HepG2 (cell line): ENCODE data around the gene ULBP2. TPM values are rescaled to one million over a fixed set of nuclear protein-coding genes. Genes with fewer than 3 reads are reported as not detected.

Experiments used
- ATAC-seq: fragments of 200-7000 bp; cut with Tn5 transposase; 3 replicates; pipeline ENCODE4 v1.9.1; 2020; ENCODE audit warnings: mild to moderate bottlenecking, moderate library complexity
- BruUV-seq: library from RNA; stranded (reverse); fragments of 400-500 nt; replicated peaks from 2 replicates; lab custom pipeline; 2021; lab: Mats Ljungman, UMichigan
- CTCF ChIA-PET: fragments of 300-600 bp; formaldehyde crosslinking; extraction: SDS; loops from one replicate; lab custom pipeline; 2021; ENCODE audit warnings: low total read pairs, inconsistent platforms, low intra/inter-chr PET ratio; lab: Yijun Ruan, JAX
- POLR2A ChIA-PET: fragments of 350-600 bp; sonication (Branson Sonifier 250); formaldehyde crosslinking; loops from one replicate; lab custom pipeline; 2020; ENCODE audit warnings: antibody characterized with exemption, inconsistent platforms; lab: Yijun Ruan, JAX
- DNase-seq: peaks from one replicate; pipeline ENCODE4 v3.0.0-alpha.2; 2015; ENCODE audit warnings: low spot score
- FAIRE-seq: peaks from 3 replicates; lab custom pipeline; 2011; peaks lifted over from hg19 to GRCh38; lab: Jason Lieb, UNC
- H2AFZ ChIP-seq: one replicate; pipeline ENCODE4 v1.6.1; 2011; ENCODE audit warnings: low read length, inconsistent platforms
- H3K27ac ChIP-seq: fragments of 300-600 bp; 3 replicates; pipeline ENCODE4 v1.8.0; 2011; ENCODE audit warnings: mixed run types, mild to moderate bottlenecking, mixed read lengths, low read length, inconsistent platforms; ENCODE audit not compliant: insufficient read depth; ENCODE audit errors: extremely low read length
- H3K27me3 ChIP-seq, 2 experiments: fragments of 200-600 bp in 1 of 2; 2 replicates in 1 of 2; 3 replicates in 1 of 2; pipeline versions ENCODE4 v1.6.0 to v1.8.0; 2011; ENCODE audit warnings: low read length in 2 of 2, mild to moderate bottlenecking in 2 of 2, moderate library complexity in 2 of 2, inconsistent platforms in 1 of 2; ENCODE audit not compliant: insufficient read depth in 2 of 2, control insufficient read depth in 1 of 2
- H3K36me3 ChIP-seq, 2 experiments: fragments of 200-600 bp in 1 of 2; replicated peaks in 1 of 2; 2 replicates in 1 of 2; 3 replicates in 1 of 2; pipeline versions ENCODE4 v1.5.1 to v1.8.0; 2011; ENCODE audit warnings: low read length in 2 of 2, inconsistent platforms in 1 of 2; ENCODE audit not compliant: insufficient read depth in 2 of 2, control insufficient read depth in 1 of 2
- H3K4me1 ChIP-seq: 2 replicates; pipeline ENCODE4 v1.5.1; 2012; ENCODE audit warnings: low read length, inconsistent platforms; ENCODE audit not compliant: insufficient read depth
- H3K4me2 ChIP-seq: 2 replicates; pipeline ENCODE4 v1.6.0; 2011; ENCODE audit warnings: low read depth, low read length, inconsistent platforms
- H3K4me3 ChIP-seq, 3 experiments: fragments of 200-600 bp in 1 of 3; sonication (generic), shearing (Covaris generic) in 1 of 3; replicated peaks in 1 of 3; 2 replicates each; pipeline ENCODE4 v1.5.1; 2011 to 2016; ENCODE audit warnings: low read length in 3 of 3, inconsistent platforms in 2 of 3, low read depth in 2 of 3, mild to moderate bottlenecking in 2 of 3, control low read depth in 1 of 3, mixed read lengths in 1 of 3; ENCODE audit not compliant: insufficient read depth in 1 of 3
- H3K79me2 ChIP-seq: one replicate; pipeline ENCODE4 v1.6.1; 2011; ENCODE audit warnings: low read length, inconsistent platforms; ENCODE audit not compliant: insufficient read depth
- H3K9ac ChIP-seq: 2 replicates; pipeline ENCODE4 v1.6.0; 2011; ENCODE audit warnings: mild to moderate bottlenecking, low read depth, low read length, inconsistent platforms; ENCODE audit not compliant: insufficient read depth
- H3K9me3 ChIP-seq: 2 replicates; pipeline ENCODE4 v1.5.1; 2012; ENCODE audit warnings: mild to moderate bottlenecking, low read length
- H4K20me1 ChIP-seq: 2 replicates; pipeline ENCODE4 v1.6.0; 2011; ENCODE audit warnings: inconsistent platforms, mild to moderate bottlenecking, low read length, moderate library complexity; ENCODE audit not compliant: insufficient read depth
- FOSL2 ChIP-seq: sonication (generic); formaldehyde crosslinking; IDR thresholded peaks from 2 replicates; pipeline ENCODE4 v1.4.0; 2020; ENCODE audit warnings: missing genetic modification reagents
- FUBP1 ChIP-seq: sonication (generic); formaldehyde crosslinking; IDR thresholded peaks from 2 replicates; pipeline ENCODE4 v1.5.1; 2020; ENCODE audit warnings: missing genetic modification reagents, mild to moderate bottlenecking, borderline replicate concordance
- ZBTB2 ChIP-seq: sonication (generic); formaldehyde crosslinking; IDR thresholded peaks from 2 replicates; pipeline ENCODE4 v1.8.0; 2022; ENCODE audit warnings: low read depth, missing genetic modification reagents
- ZFP62 ChIP-seq: sonication (generic); formaldehyde crosslinking; IDR thresholded peaks from 2 replicates; pipeline ENCODE4 v1.4.0; 2020; ENCODE audit warnings: missing genetic modification reagents
- ZNF292 ChIP-seq: sonication (generic); formaldehyde crosslinking; IDR thresholded peaks from 2 replicates; pipeline ENCODE4 v1.8.1; 2022; ENCODE audit warnings: mild to moderate bottlenecking, low read depth, missing genetic modification reagents, borderline replicate concordance
- ZNF354B ChIP-seq: sonication (generic); formaldehyde crosslinking; IDR thresholded peaks from 2 replicates; pipeline ENCODE4 v1.8.0; 2022; ENCODE audit warnings: mild to moderate bottlenecking, missing genetic modification reagents
- ZNF781 ChIP-seq: sonication (generic); formaldehyde crosslinking; IDR thresholded peaks from 2 replicates; pipeline ENCODE4 v1.5.1; 2020; ENCODE audit warnings: borderline replicate concordance, mild to moderate bottlenecking, missing genetic modification reagents; ENCODE audit errors: not compliant biosample characterization
- ZNF790 ChIP-seq: sonication (generic); formaldehyde crosslinking; IDR thresholded peaks from 2 replicates; pipeline ENCODE4 v1.8.0; 2022; ENCODE audit warnings: missing genetic modification reagents, mild to moderate bottlenecking, borderline replicate concordance
- ZNF891 ChIP-seq: sonication (generic); formaldehyde crosslinking; IDR thresholded peaks from 2 replicates; pipeline ENCODE4 v1.5.0; 2020; ENCODE audit warnings: mild to moderate bottlenecking, missing genetic modification reagents
- WGBS: methylation state at CpG from one replicate; pipeline ENCODE4 v1.1.6; 2017; ENCODE audit warnings: low lambda C conversion rate; 5-methylcytosine and 5-hydroxymethylcytosine counted together
- in situ Hi-C: cut with HindIII; loops from 2 replicates; pipeline ENCODE4 v1.10.0; 2017; ENCODE audit warnings: low pct_unique_long_range_greater_than_20kb; ENCODE audit not compliant: extremely low pct_ligation_motif_present
- intact Hi-C: fragments of 100-400 bp; cut with micrococcal nuclease; formaldehyde crosslinking; loops from one replicate; pipeline ENCODE4 v1.10.0; 2022; ENCODE audit not compliant: unreplicated experiment
- polyA plus RNA-seq, 8 experiments: library from polyadenylated mRNA; depleted of rRNA in 3 of 8; stranded (reverse) in 7 of 8; unstranded in 1 of 8; fragments of >200 nt; fragmentation: Illumina TruSeq in 4 of 8; extraction: Trizol in 4 of 8; gene quantifications; 2 replicates each; pipeline versions ENCODE4 v1.2.1 to v1.2.3, GENCODE V29; 2011 to 2016; ENCODE audit warnings: low read depth in 4 of 8, missing spikeins in 1 of 8, mixed read lengths in 1 of 8; ENCODE audit not compliant: insufficient read depth in 1 of 8
- total RNA-seq, 5 experiments: library from RNA; depleted of rRNA; stranded (reverse); fragments of >200 nt; fragmentation: Illumina TruSeq; extraction: Trizol; gene quantifications; 2 replicates each; pipeline ENCODE4 v1.2.3, GENCODE V29; 2016; ENCODE audit warnings: low read depth in 1 of 5

ULBP2 gene
- total and polyA plus RNA-seq, 2 of the 13 experiments (the other 11 are each of a cell fraction or from before 2014, with no cell fraction given) = not detected

- Histone ChIP-seq H4K20me1 (no peaks in the 10 kb centered on the region), H3K36me3 (no peaks in the 10 kb centered on the region), H3K79me2 (no peaks in the 10 kb centered on the region), H3K9ac (no peak overlapping the region), H3K4me2 (peak overlapping the region; percentile 49), H3K4me3 (peak overlapping the region in 1 of 3 experiments; percentile 17; a peak in 1 of 6 replicates), H3K4me1 (peaks cover 4% of the 10 kb centered on the region; the same call in 1 of the 2 replicates), H2AFZ (no peak overlapping the region), H3K27ac (no peak overlapping the region), H3K27me3 (peaks cover 5 to 42% of the 10 kb centered on the region in 2 experiments), H3K9me3 (no peaks in the 10 kb centered on the region)
- 26% methylated on average over 8 of the region's 8 CpGs for WGBS
- FAIRE-seq (no peak), ATAC-seq (no peak), DNase-seq (no peak)
- no TSS peak for BruUV-seq
- CTCF ChIA-PET = no interaction called here
- POLR2A ChIA-PET = no interaction called here
- in situ Hi-C loops (no loop called here), intact Hi-C loops (no loop called here)
- TF ChIP-seq ZNF891 (CRISPR knock-in tag) = 0 out of 2 replicates have a peak, but pooled peaks have one; percentile 47
- no peak for TF ChIP-seq ZFP62 (CRISPR knock-in tag)
- TF ChIP-seq FOSL2 (CRISPR knock-in tag) = 0 out of 2 replicates have a peak, but pooled peaks have one; percentile 37
- no peak for TF ChIP-seq ZNF354B (CRISPR knock-in tag)
- no peak for TF ChIP-seq ZNF790 (CRISPR knock-in tag)
- no peak for TF ChIP-seq ZBTB2
- TF ChIP-seq ZNF781 (CRISPR knock-in tag) = no peak
- no peak for TF ChIP-seq ZNF292 (CRISPR knock-in tag)
- no peak for TF ChIP-seq FUBP1 (CRISPR knock-in tag)
Observed at GRCh38 chr6:149963212-149963461, 21.3 kb downstream of the ULBP2 start.
